Activated T-cell treated with anti-CD3 and anti-CD28 coated beads for 48 hours (primary cell): ENCODE results near the gene MTMR4.
"Not testable (repeated sequence)": the region's sequence is repeated elsewhere in the genome, so short reads cannot be mapped to it uniquely, and the experiment has no call there.

Experiments
- DNase-seq: peaks from one replicate; pipeline ENCODE4 v3.0.0-alpha.2; 2020; ENCODE audit warnings: low read depth

Gene MTMR4

DNA sequence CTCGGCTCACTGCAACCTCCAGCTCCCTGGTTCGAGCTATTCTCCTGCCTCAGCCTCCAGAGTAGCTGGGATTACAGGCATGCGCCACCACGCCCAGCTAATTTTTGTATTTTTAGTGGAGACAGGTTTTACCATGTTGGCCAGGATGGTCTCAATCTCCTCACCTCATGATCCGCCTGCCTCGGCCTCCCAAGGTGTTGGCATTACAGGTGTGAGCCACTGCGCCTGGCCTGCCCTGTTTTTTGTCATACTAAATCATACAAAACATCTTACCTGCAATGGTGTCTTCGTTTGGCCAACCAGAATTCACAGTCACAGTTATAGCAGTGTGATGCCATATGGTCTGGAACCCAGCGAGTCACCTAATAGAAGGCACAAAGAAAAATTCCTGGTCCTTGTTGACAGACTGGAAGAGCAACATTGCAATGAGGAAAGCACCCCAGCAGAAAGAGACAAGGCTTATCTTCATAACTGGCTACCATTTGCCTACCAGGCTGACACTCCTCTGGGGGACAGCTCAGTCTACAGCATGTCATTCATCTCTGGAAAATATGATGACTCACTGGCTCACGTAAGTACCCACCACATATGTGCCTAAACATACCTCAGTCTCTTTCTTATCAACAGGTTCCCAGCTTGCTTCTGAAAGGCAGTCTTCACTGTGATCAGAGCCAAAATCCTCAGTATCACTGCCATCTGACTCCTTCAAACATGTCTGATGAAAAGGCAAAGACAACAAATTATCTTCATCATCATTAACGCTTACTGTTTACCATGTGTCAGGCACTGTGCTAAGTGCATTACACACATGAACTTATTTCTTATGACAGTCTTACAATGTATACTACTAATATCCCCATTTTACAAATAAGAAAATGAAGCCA, 22.0 kb downstream of the MTMR4 start:
- DNase-seq: no peak

DNA sequence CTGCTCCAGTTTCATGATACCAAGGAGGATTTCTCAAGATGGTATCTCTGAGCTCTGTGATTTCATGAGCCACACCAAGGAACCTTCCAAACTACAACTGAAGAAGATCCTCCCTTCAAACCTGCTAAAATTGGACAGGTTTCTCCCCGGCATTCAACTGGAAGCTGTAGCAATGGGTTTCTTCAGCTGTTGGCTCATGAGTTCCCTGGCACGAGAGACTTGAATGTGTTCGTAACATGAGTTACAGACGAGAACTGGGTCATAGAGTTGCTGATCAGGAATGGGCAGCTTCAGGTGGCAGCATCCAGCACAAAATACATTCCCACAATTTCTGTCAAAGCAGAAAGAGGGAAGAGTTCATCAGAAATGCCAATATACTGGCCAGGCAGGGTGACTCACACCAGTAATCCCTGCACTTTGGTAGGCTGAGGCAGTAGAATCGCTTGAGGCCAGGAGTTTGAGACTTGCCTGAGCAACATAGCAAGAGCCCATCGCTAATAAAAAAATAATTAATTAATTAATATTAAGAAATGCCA, 22.9 kb downstream of the MTMR4 start:
- no peak for DNase-seq

DNA sequence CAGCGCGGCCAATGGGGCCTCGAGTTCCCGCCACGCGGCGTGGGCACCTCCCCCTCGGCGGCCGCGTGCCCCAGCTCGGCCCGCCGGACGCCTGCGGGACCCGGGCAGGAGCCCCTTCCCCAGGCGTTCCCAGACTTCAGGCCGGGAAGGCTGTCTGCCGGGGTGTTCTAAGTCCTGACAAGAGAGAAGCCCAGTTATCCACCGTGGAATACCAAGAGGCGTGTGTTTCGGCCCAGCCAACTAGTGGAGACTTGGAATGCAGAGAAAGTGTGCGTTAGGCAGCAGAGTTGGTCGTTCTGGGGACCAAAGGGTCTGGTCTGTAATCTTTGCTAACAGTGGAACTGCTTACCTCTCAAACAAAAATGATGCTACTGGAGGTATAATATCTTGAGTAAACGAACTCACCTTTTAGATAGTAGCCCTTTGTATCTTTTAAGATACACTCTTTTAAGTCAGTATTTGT, 26.0 kb downstream of the MTMR4 start:
- DNase-seq: no peak

DNA sequence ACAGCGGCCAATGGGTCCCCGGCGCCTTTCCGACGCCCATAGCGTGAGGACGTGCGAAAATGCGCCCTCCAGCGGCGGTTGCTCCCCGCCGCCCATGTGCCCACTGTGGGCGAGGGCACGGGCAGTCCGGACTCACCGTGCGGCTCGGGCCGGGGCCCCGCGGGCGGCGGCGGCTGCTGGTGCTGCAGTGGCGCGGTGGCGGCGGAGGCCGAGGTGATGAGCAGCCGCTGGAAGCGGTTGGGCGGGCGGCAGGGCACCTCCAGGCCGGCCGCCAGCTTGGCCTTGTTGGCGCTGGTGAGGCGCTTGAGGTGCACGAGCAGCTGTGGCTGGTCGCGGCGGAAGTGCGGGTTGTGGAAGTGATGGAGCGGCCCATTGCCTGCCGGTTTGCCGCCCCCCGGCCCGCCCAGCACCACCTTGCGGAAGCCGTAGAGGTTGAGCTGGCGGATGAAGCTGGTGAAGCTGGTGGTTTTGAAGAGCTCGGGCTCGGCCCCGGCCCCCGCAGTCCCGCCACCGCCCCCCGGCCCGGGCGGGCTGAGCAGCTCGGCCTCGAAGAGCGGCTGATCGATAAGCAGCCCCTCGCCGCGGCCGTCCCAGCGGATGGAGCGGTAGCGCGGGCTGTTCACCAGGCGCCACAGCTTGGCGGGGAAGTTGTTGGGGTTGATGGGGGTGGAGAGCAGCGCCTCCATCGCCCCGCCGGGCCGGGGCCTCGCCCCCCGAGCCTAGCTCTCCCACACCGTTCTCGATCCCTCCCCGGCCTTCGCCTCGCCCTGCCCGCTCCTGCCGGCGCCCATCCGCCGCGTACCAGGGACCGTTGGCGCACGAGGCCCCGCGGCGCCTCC, 26.6 kb downstream of the MTMR4 start, which contains the start of gene HSF5:
HSF5 (minus strand) TSS at position 820 of the 839 bp plus-strand sequence; CDS start at position 686, 134 bp downstream.
- DNase-seq: peak; percentile 70

DNA sequence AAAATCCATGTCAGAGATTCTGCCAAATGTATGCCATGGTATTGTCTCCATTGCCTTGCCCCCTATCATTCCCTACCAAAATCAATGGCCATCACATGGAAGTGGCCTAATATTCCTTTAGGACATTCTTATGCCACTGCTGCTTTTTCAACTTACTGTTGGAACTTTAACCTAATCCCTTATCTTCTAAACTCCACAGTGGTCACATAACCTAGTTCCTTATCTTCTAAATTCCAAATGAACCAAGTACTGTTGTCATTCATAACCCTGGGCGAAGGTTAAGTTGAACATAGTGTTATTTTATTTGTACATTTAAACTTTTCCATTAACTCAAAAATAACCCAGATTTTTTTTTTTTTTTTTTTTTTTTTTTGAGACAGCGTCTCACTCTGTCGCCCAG, 29.8 kb downstream of the MTMR4 start:
- no peak for DNase-seq

GRCh38 chr17:58481798-58482197, 32.6 kb downstream of the MTMR4 start:
- not testable (repeated sequence) for DNase-seq

DNA sequence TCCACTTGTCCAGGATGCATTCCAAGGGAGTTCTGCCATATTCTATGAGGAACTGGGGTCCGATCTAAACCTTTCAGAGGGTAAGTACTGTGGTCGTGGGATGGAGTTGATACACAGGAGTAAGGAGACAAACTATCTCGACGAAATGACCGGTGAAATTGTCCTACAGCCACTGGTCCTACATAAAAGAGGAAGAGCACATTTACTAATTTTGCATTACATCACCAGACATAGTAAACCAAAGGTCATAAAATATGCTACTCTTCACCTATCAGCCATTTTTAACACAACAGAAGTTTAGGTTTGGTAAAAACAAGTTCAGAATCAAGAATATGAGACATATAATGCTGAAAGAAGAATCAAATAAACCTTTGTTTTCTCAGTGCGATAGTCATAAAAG, 34.3 kb downstream of the MTMR4 start:
- DNase-seq: no peak

DNA sequence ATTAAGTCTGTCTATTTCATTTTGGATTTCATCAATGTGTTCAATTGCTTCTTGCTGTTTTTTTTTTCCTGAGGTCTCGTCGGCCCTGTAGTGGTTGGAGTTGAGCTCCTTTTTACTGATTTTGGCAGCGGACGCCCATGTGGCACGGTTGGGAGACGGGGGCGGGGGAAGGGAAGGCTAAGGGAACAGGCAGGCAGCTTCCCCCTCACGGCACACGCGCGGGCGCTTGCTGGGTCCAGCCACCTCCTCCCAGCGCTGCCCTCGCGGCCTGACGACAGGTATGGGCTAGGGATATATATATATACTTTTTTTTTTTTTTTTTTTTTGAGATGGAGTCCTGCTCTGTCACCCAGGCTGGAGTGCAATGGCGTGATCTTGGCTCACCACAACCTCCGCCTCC, 37.6 kb downstream of the MTMR4 start:
- no peak for DNase-seq

- no peak for DNase-seq
These were observed 38.5 kb downstream of the MTMR4 start for GRCh38 chr17:58475985-58476384.

- DNase-seq: no peak
These were observed 44.1 kb downstream of the MTMR4 start for GRCh38 chr17:58470356-58470755.

- DNase-seq: no peak
These were observed 45.5 kb downstream of the MTMR4 start for GRCh38 chr17:58468944-58469343.

GRCh38 chr17:58455491-58455890, 58.9 kb downstream of the MTMR4 start:
- no peak for DNase-seq

DNA sequence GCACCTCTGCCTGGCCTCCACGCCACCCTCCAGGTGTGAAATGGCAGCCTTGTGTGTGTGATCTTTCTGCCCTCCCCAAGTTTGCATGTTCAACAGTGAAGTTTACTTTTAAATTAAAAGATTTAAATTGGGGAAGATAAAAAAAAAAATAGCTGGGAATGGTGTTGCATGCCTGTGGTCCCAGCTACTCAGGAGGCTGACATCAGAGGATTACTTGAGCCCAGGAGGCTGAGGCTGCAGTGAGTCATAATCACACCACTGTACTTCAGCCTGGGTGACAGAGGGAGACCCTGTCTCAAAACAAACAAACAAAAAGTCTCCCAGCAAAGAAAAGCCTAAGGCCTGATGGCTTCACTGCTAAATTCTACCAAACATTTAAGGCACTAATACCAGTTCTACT, 61.7 kb downstream of the MTMR4 start:
- no peak for DNase-seq

GRCh38 chr17:58447039-58447975, 67.1 kb downstream of the MTMR4 start:
- DNase-seq: peak; percentile 60

GRCh38 chr17:58446086-58446485, 68.4 kb downstream of the MTMR4 start:
- DNase-seq: no peak
